Stimulated activated CD8-positive, alpha-beta memory T cell treated with anti-CD3 and anti-CD28 coated beads, Interleukin-2, amount 100 ng/mL, for 48 hours (primary cell): ENCODE data around the gene TXLNA.
A peak's percentile ranks its signal among the peaks of the same experiment; 100 is the strongest.

Source experiments
- DNase-seq, 2 donors: peaks; one replicate each; pipeline ENCODE4 v3.0.0-alpha.2; 2020; ENCODE audit warnings: low read depth in 2 of 2

The TXLNA gene

GRCh38 chr1:32184650-32185049 is 5.2 kb downstream of the TXLNA start:
- DNase-seq = no peak

GRCh38 chr1:32186077-32186476 is 6.6 kb downstream of the TXLNA start:
- no peak for DNase-seq

- no peak for DNase-seq
Observed at GRCh38 chr1:32186491-32186890, 7.0 kb downstream of the TXLNA start.

- no peak for DNase-seq
Observed at GRCh38 chr1:32187850-32188249, 8.4 kb downstream of the TXLNA start.

- no peak for DNase-seq
Observed at GRCh38 chr1:32192220-32192948, 12.9 kb downstream of the TXLNA start.

GRCh38 chr1:32194984-32195383 is 15.5 kb downstream of the TXLNA start:
- DNase-seq = no peak

- DNase-seq = no peak
Observed at GRCh38 chr1:32195531-32195930, 16.1 kb downstream of the TXLNA start.

GRCh38 chr1:32195972-32196823 is 16.7 kb downstream of the TXLNA start:
- no peak for DNase-seq

GRCh38 chr1:32197074-32197473 is 17.6 kb downstream of the TXLNA start:
- no peak for DNase-seq

- no peak for DNase-seq
Observed at GRCh38 chr1:32197837-32198236, 18.4 kb downstream of the TXLNA start.

- DNase-seq = no peak
Observed at GRCh38 chr1:32198237-32199042, 19.0 kb downstream of the TXLNA start.

GRCh38 chr1:32199043-32199716 is 19.7 kb downstream of the TXLNA start:
- no peak for DNase-seq

GRCh38 chr1:32199717-32200072 is 20.2 kb downstream of the TXLNA start:
- no peak for DNase-seq

GRCh38 chr1:32200226-32201010 is 20.9 kb downstream of the TXLNA start, which contains the start of gene CCDC28B:
TSS of gene CCDC28B (plus strand) at chr1:32200595. CDS start at chr1:32201936, 1,341 bp downstream.
- peak; percentile 35 to 41 for DNase-seq

- peak; percentile 77 to 81 for DNase-seq
Observed at GRCh38 chr1:32201011-32201855, 21.8 kb downstream of the TXLNA start.

- DNase-seq = no peak
Observed at GRCh38 chr1:32204943-32205361, 25.5 kb downstream of the TXLNA start.

GRCh38 chr1:32205401-32206370 is 26.2 kb downstream of the TXLNA start, which contains the start of gene IQCC:
TSS of gene IQCC (plus strand) at chr1:32205671. CDS start at chr1:32205682, 11 bp downstream.
- DNase-seq = peak; percentile 79 to 81

- no peak for DNase-seq
Observed at GRCh38 chr1:32208469-32208868, 29.0 kb downstream of the TXLNA start.
